Neuronal stem cell (in vitro differentiated cells): ENCODE results near the gene CRHR1.
A peak's percentile ranks its signal among the peaks of the same experiment; 100 is the strongest.

Experiments
- DNase-seq: peaks from one replicate; pipeline ENCODE4 v3.0.0-alpha.2; 2013; ENCODE audit warnings: low spot score
- H2AFZ ChIP-seq: one replicate; pipeline ENCODE4 v1.6.1; 2013; ENCODE audit warnings: mild to moderate bottlenecking, low read length, inconsistent platforms
- H2AK5ac ChIP-seq: 2 replicates; pipeline ENCODE4 v1.6.1; 2013; ENCODE audit warnings: low read depth, mild to moderate bottlenecking, inconsistent platforms, low read length, moderate library complexity, mixed read lengths
- H2BK120ac ChIP-seq: 2 replicates; pipeline ENCODE4 v1.6.1; 2013; ENCODE audit warnings: low read depth, mild to moderate bottlenecking, inconsistent platforms, low read length, moderate library complexity, mixed read lengths
- H2BK12ac ChIP-seq: one replicate; pipeline ENCODE4 v1.6.1; 2013; ENCODE audit warnings: low read length, inconsistent platforms
- H2BK15ac ChIP-seq: 2 replicates; pipeline ENCODE4 v1.6.1; 2013; ENCODE audit warnings: mild to moderate bottlenecking, low read length, inconsistent platforms, mixed read lengths
- H2BK5ac ChIP-seq: one replicate; pipeline ENCODE4 v1.6.1; 2013; ENCODE audit warnings: inconsistent platforms, mild to moderate bottlenecking, low read length, moderate library complexity
- H3K14ac ChIP-seq: one replicate; pipeline ENCODE4 v1.6.1; 2013; ENCODE audit warnings: low read length, inconsistent platforms
- H3K18ac ChIP-seq: 2 replicates; pipeline ENCODE4 v1.6.1; 2013; ENCODE audit warnings: low read length, inconsistent platforms
- H3K23ac ChIP-seq: 2 replicates; pipeline ENCODE4 v1.6.1; 2013; ENCODE audit warnings: low read depth, mild to moderate bottlenecking, mixed read lengths, low read length, inconsistent platforms; ENCODE audit not compliant: poor library complexity
- H3K27ac ChIP-seq: replicated peaks from 3 replicates; pipeline ENCODE4 v1.5.1; 2013; ENCODE audit warnings: low read length, inconsistent platforms
- H3K27me3 ChIP-seq, 3 experiments: 2 replicates each; pipeline ENCODE4 v1.6.1; 2013; ENCODE audit warnings: low read length in 3 of 3, mild to moderate bottlenecking in 2 of 3, inconsistent platforms in 1 of 3, low read depth in 1 of 3, mixed read lengths in 1 of 3, moderate library complexity in 1 of 3; ENCODE audit not compliant: control insufficient read depth in 3 of 3, insufficient read depth in 3 of 3
- H3K36me3 ChIP-seq, 2 donors: replicated peaks in 1 of 2; 2 replicates each; pipeline ENCODE4 v1.6.1; 2013; ENCODE audit warnings: low read length in 2 of 2; ENCODE audit not compliant: control insufficient read depth in 2 of 2, insufficient read depth in 2 of 2
- H3K4ac ChIP-seq: 2 replicates; pipeline ENCODE4 v1.6.1; 2013; ENCODE audit warnings: inconsistent platforms, mild to moderate bottlenecking, low read length, moderate library complexity
- H3K4me1 ChIP-seq, 2 donors: 1 replicate in 1 of 2; 2 replicates in 1 of 2; pipeline ENCODE4 v1.6.1; 2013; ENCODE audit warnings: low read length in 2 of 2, low read depth in 1 of 2; ENCODE audit not compliant: control insufficient read depth in 2 of 2, insufficient read depth in 1 of 2
- H3K4me2 ChIP-seq: one replicate; pipeline ENCODE4 v1.6.1; 2013; ENCODE audit warnings: mild to moderate bottlenecking, low read length, inconsistent platforms; ENCODE audit not compliant: insufficient read depth, poor library complexity, severe bottlenecking
- H3K4me3 ChIP-seq, 2 donors: 2 replicates each; pipeline ENCODE4 v1.5.1; 2013; ENCODE audit warnings: low read length in 2 of 2, mild to moderate bottlenecking in 2 of 2, inconsistent platforms in 1 of 2, moderate library complexity in 1 of 2
- H3K79me1 ChIP-seq: one replicate; pipeline ENCODE4 v1.6.1; 2013; ENCODE audit warnings: low read depth, mild to moderate bottlenecking, inconsistent platforms, low read length, moderate library complexity
- H3K9ac ChIP-seq: one replicate; pipeline ENCODE4 v1.6.1; 2013; ENCODE audit warnings: mild to moderate bottlenecking, low read depth, low read length, inconsistent platforms; ENCODE audit not compliant: poor library complexity
- H3K9me3 ChIP-seq, 2 donors: replicated peaks in 1 of 2; 2 replicates each; pipeline versions ENCODE3 to v1.6.1; 2013; ENCODE audit warnings: low read length in 2 of 2, mild to moderate bottlenecking in 2 of 2, inconsistent platforms in 1 of 2, low read depth in 1 of 2, mixed read lengths in 1 of 2, moderate library complexity in 1 of 2; ENCODE audit not compliant: control insufficient read depth in 2 of 2, insufficient read depth in 1 of 2
- H4K8ac ChIP-seq: one replicate; pipeline ENCODE4 v1.6.1; 2013; ENCODE audit warnings: low read depth, mild to moderate bottlenecking, inconsistent platforms, low read length, moderate library complexity
- H4K91ac ChIP-seq: one replicate; pipeline ENCODE4 v1.6.1; 2013; ENCODE audit warnings: low read length, low read depth, mild to moderate bottlenecking, inconsistent platforms; ENCODE audit not compliant: poor library complexity
- WGBS, 2 donors: extraction: QIAGEN DNeasy Blood & Tissue Kit; methylation state at CpG; one replicate each; pipeline ENCODE4 v1.1.7; 2013; ENCODE audit warnings: missing lambda C conversion rate in 2 of 2, mixed read lengths in 1 of 2; ENCODE audit not compliant: insufficient read length in 2 of 2, insufficient replicate concordance in 1 of 2; ENCODE audit errors: extremely low coverage in 2 of 2; 5-methylcytosine and 5-hydroxymethylcytosine counted together

CRHR1 gene

DNA sequence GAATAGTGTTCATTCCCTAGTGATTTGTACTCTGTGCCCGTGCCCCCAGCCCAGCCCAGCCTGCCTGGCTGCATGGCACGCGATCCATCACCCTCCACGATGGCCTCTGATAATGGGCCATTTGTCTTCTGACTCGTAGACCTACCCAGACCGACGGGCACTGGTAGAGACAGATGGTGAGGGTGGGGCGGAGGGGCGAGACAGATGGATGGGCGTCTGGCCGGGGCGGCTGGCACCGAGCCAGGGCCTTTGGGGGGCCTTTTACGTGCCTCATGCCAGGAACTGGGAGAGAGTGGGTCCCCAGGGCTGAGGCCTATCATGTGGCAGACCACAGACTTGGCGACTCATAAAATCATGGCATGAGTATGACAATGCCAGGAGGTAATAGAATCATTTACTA is 25.4 kb downstream of the CRHR1 start:
- no CpG with 5 or more reads among the region's 15 CpGs for WGBS, 2 donors
- peak overlapping the region; percentile 31 for H3K9ac ChIP-seq
- H3K27me3 ChIP-seq = peaks cover 0 to 19% (median 0%) of the 10 kb centered on the region in 3 experiments
- H3K36me3 ChIP-seq = no peaks in the 10 kb centered on the region
- no peak overlapping the region for H4K8ac ChIP-seq
- DNase-seq = no peak
- no peak overlapping the region for H2BK15ac ChIP-seq
- H2BK5ac ChIP-seq = peak overlapping the region; percentile 7
- no peak overlapping the region for H4K91ac ChIP-seq
- no peak overlapping the region for H3K18ac ChIP-seq
- peaks cover 0 to 11% of the 10 kb centered on the region in 2 donors for H3K4me1 ChIP-seq
- no peak overlapping the region for H2BK12ac ChIP-seq
- H3K27ac ChIP-seq = no peak overlapping the region
- no peak overlapping the region for H3K14ac ChIP-seq
- H3K9me3 ChIP-seq = no peaks in the 10 kb centered on the region
- H3K23ac ChIP-seq = peak overlapping the region; percentile 25
- no peak overlapping the region for H3K4me3 ChIP-seq
- H2BK120ac ChIP-seq = no peak overlapping the region
- no peak overlapping the region for H2AK5ac ChIP-seq
- H2AFZ ChIP-seq = no peak overlapping the region
- no peak overlapping the region for H3K4me2 ChIP-seq
- no peaks in the 10 kb centered on the region for H3K79me1 ChIP-seq
- H3K4ac ChIP-seq = no peak overlapping the region

DNA sequence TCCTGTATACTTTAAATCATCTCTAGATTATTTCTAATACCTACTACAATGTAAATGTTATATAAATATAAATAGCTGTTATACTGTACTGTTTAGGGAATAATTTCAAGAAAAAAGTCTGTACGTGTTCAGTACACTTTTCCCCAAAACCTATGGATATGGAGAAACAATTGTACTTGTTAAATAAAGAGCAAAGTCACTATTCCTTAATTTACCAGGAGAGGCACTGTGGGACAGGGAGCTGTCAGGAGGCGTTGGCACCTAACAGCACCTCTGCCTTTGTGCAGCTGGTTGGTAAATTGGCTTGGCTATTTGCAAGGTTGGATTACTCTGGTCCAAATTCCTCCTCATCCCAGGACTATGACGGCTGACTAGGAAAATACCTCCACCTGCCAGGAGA is 28.0 kb downstream of the CRHR1 start:
- H3K27me3 ChIP-seq = peaks cover 0 to 4% (median 0%) of the 10 kb centered on the region in 3 experiments
- WGBS, 2 donors = no CpG with 5 or more reads among the region's 3 CpGs
- H3K4me3 ChIP-seq = no peak overlapping the region
- no peak overlapping the region for H3K4me2 ChIP-seq
- H2BK12ac ChIP-seq = no peak overlapping the region
- H3K9ac ChIP-seq = no peak overlapping the region
- peak; percentile 15 for DNase-seq
- H4K91ac ChIP-seq = no peak overlapping the region
- no peak overlapping the region for H2BK5ac ChIP-seq
- no peak overlapping the region for H2AK5ac ChIP-seq
- H3K23ac ChIP-seq = no peak overlapping the region
- no peak overlapping the region for H3K14ac ChIP-seq
- H4K8ac ChIP-seq = no peak overlapping the region
- H3K4me1 ChIP-seq = peaks cover 0 to 12% of the 10 kb centered on the region in 2 donors
- H3K18ac ChIP-seq = no peak overlapping the region
- H3K79me1 ChIP-seq = no peaks in the 10 kb centered on the region
- no peak overlapping the region for H2AFZ ChIP-seq
- no peak overlapping the region for H3K27ac ChIP-seq
- H2BK120ac ChIP-seq = no peak overlapping the region
- H3K9me3 ChIP-seq = no peaks in the 10 kb centered on the region
- no peaks in the 10 kb centered on the region for H3K36me3 ChIP-seq
- no peak overlapping the region for H3K4ac ChIP-seq
- H2BK15ac ChIP-seq = no peak overlapping the region

DNA sequence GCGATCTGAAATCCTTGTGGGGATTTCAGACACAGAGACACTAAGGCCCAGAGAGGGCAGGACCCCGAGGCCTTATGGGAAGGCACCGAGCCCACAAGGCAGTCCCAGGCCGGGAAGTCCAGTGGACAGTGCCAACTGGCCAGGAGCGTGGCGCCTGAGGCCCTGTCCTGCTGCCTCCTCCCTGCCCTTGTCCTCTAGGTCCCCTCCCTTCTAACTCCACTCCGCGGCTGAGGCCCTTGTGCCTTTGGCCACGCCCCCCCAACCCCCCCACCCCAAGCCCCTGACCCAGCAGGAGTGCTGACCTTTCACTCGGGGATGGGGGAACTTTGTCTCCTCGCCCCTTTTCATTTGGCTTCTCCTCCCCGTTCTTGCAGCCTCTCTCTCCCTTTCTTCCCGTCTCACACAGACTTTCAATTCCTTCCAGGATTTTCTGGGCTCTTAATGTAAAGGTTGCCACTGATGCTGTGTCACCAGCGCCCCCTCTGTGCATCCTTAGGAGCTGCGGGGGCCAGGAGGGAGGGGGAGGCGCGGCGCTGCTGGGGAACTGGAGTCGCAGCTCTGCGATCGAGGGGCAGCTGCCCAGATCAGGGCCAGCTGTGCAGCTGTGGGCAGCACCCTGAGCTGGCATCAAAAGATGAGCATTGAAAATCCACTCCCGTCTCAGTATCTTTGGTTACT is 29.1 kb downstream of the CRHR1 start:
- H3K18ac ChIP-seq = peak overlapping the region; percentile 81
- H2AFZ ChIP-seq = peak overlapping the region; percentile 60
- H2BK12ac ChIP-seq = no peak overlapping the region
- peak overlapping the region; percentile 40 for H3K27ac ChIP-seq
- H3K4me3 ChIP-seq = no peak overlapping the region
- no peak overlapping the region for H4K91ac ChIP-seq
- no peak overlapping the region for H3K14ac ChIP-seq
- H2BK120ac ChIP-seq = no peak overlapping the region
- no peak overlapping the region for H3K4ac ChIP-seq
- no peak overlapping the region for H3K23ac ChIP-seq
- peak; percentile 75 for DNase-seq
- no peaks in the 10 kb centered on the region for H3K79me1 ChIP-seq
- H2BK5ac ChIP-seq = no peak overlapping the region
- WGBS, 2 donors = no CpG with 5 or more reads among the region's 22 CpGs
- H3K27me3 ChIP-seq = peaks cover 0 to 3% (median 0%) of the 10 kb centered on the region in 3 experiments
- H3K4me1 ChIP-seq = peaks cover 0 to 12% of the 10 kb centered on the region in 2 donors
- no peak overlapping the region for H3K4me2 ChIP-seq
- H2BK15ac ChIP-seq = no peak overlapping the region
- no peak overlapping the region for H4K8ac ChIP-seq
- H2AK5ac ChIP-seq = peak overlapping the region; percentile 4
- no peaks in the 10 kb centered on the region for H3K36me3 ChIP-seq
- H3K9me3 ChIP-seq = no peaks in the 10 kb centered on the region
- H3K9ac ChIP-seq = peak overlapping the region; percentile 21

DNA sequence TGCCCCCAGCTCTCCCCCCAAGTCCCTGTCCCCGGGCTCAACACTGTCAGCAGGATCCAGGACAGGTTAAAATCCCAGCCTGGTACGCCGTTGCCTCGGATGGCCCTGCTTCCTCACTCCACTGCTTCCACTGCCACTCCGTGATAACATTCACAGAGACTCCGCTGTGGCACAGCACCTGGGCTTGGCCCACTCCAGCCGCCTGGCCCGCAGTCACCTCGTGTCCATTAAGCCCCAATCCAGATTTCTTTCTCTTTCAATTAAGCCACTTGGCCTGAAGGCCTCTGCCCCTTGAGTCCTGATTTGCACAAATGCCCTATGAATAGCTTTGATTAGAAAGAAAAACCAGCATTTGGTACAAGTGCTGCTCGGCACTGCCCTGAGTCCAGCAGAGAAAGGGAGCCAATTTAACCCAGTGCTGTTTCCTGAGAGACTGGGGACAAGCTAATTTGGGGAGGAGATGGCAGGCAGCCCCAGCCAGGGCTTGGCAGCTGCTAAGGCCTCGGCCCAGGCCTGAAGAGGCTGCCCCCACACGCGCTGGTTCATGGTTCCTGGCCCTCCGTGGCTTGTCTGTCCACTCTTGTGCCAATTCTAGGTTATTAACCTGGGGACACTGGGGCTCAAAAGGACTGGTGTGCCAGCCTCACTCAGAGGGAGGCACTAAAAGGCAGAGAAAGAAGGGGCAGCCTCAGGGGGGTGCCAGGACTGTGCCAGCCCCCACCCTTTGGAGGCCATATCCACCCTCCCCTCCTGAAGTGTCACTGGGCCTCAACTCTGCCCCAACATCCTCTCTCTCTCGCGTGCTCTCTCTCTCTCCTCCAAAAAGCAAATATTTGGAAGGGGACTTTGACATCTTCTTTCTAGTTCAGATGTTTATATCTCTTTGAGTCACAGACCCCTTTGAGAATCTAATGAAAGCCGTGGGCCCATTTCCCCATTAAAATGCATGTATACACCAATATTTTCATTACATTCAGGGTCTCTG is 30.8 kb downstream of the CRHR1 start:
- H4K91ac ChIP-seq = no peak overlapping the region
- H3K23ac ChIP-seq = no peak overlapping the region
- no peak overlapping the region for H3K14ac ChIP-seq
- no peaks in the 10 kb centered on the region for H3K9me3 ChIP-seq
- H2BK5ac ChIP-seq = no peak overlapping the region
- H3K4me3 ChIP-seq = no peak overlapping the region
- peaks cover 0 to 3% (median 0%) of the 10 kb centered on the region in 3 experiments for H3K27me3 ChIP-seq
- H4K8ac ChIP-seq = no peak overlapping the region
- DNase-seq = no peak
- no peak overlapping the region for H2BK120ac ChIP-seq
- no peak overlapping the region for H3K4me2 ChIP-seq
- no peaks in the 10 kb centered on the region for H3K36me3 ChIP-seq
- no peak overlapping the region for H2BK15ac ChIP-seq
- no peak overlapping the region for H2AK5ac ChIP-seq
- H3K4ac ChIP-seq = no peak overlapping the region
- H3K18ac ChIP-seq = no peak overlapping the region
- H3K79me1 ChIP-seq = no peaks in the 10 kb centered on the region
- peaks cover 0 to 12% of the 10 kb centered on the region in 2 donors for H3K4me1 ChIP-seq
- H2BK12ac ChIP-seq = no peak overlapping the region
- no peak overlapping the region for H3K9ac ChIP-seq
- WGBS, 2 donors = no CpG with 5 or more reads among the region's 17 CpGs
- H2AFZ ChIP-seq = no peak overlapping the region
- H3K27ac ChIP-seq = no peak overlapping the region
